G401.6 (cell line): ENCODE data around the gene SMC3.
A peak's percentile ranks its signal among the peaks of the same experiment; 100 is the strongest.
"Not testable (repeated sequence)": the region's sequence is repeated elsewhere in the genome, so short reads cannot be mapped to it uniquely, and the experiment has no call there.

Experiments
- FAIRE-seq: peaks from 2 replicates; lab custom pipeline; 2012; peaks lifted over from hg19 to GRCh38; lab: Jason Lieb, UNC

Gene SMC3

DNA sequence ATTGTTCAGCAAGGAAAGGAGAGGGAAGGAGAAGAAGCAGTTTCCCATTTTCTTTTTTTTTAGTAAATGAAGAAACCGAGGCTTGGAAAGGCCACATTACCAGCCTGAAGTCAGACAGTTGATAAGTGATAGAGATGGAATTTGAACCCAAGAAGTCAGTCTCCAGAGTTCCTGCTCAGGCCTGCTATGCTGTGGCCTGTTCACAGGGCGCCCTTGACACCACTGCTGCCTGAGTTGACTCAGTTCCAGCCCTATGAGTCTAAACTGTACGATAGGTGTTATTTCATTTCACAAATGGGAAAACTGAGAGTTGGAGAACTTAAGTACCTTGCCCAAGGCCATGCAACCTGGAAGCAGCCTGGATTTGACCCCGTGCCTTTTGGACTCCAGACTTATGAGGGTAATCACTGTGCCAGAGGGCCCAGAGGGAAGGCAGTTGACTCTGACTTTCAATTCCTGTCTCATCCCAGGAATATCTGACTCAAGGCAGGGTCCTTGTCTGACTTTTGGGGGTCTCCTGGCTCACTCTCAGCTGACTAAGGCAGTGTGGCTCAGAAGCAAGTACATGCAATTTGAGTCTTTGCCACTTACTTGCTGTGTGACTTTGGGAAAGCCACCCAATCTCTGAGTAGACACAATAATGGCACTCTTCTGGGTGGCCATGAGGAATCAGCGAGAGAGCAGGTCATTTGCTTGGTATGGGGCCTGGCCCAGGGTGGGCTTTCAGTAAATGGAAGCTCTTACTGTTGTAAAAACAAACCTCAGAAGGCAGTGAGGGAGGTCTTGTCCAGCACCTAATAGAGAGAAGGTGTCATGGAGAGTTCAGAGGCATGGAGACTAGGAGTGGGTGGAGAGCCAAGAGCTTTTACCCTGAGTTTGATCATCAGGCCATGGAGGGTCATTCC, 58.7 kb downstream of the SMC3 start:
- no peak for FAIRE-seq

DNA sequence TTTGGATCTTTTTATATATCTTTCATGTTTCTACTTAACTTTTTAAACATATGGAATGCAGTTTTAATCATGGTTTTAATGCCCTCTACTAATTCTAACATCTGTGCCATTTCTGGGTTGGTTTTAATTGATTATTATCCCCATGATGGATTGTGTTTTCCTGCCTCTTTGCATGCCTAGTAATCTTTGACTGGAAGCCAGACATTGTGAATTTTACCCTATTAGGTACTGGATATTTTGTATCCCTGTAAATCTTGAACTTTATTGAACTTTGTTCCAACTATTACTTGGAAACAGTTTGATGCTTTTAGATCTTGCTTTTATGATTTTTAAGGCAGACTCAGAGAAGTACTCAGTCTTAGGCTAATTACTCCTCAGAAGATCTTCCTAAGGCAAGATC, 60.7 kb downstream of the SMC3 start:
- no peak for FAIRE-seq

DNA sequence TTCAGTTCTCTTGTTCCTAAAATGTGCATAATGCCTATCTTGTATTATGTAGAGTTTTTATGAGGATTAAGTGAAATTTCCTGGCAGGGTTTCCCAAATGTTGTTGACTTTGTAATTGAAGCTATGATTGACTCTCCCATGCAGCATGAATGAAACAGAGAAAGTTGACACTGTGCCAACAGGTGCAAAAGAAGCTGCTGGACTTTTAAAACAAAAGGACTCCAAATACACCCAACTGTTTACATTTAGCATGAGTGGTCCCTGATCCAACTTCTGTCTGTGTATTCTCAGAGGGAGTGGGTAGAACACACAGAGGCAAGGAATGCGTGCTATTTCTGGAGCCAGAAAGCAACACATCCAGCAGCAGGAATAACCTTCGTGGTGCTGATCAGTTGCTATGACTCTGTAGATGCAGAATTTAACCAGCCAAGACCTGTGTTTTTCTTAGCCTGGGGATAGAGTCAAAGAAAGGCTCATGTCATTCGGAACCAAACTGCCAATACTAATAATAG, 62.2 kb downstream of the SMC3 start:
- no peak for FAIRE-seq

DNA sequence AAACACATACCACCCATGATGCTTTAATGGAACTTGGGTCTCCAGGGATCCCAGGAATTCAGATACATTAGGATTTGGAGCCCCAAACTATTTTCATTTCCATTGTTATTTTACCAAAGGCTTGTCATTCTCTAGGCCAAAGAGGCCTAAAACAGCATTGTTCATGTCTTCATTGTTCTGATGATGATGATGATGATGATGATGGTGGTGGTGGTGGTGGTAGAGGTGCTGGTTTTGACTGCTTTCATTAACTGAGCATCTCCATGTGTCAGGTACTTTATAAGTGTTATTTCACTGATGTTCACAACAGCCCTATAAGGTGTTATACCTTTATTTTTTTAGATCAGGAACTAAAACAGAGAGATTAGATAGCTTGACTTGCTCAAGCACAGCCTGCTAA, 64.4 kb downstream of the SMC3 start:
- FAIRE-seq, result no peak

DNA sequence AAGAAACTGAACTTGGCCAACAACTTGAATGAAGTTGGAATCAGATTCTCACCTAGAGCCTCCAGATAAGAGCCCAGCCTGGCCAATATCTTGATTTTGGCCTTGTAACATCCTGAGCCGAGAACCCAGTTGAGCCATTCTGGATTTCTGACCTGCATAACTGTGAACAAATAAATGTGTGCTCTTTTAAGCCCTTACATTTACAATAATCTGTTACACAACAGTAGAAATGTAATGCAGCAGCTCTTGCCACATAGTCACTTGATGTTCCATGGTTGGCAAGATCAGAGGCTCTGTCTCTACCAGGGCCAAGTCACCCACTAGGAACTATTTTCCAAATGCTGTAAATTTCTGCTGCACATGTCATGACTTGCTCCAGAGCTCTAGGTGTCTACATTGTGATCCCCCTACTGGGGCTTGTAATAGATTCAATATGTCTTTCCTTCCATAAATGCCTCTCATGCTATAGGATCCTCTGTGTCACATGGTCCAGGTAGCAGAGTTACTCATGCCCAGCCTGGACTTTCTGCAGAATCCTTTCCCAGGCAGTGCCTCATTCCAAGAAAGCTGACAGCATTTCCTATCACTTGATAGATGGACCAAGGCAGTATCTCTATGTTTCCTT, 65.2 kb downstream of the SMC3 start:
- no peak for FAIRE-seq

DNA sequence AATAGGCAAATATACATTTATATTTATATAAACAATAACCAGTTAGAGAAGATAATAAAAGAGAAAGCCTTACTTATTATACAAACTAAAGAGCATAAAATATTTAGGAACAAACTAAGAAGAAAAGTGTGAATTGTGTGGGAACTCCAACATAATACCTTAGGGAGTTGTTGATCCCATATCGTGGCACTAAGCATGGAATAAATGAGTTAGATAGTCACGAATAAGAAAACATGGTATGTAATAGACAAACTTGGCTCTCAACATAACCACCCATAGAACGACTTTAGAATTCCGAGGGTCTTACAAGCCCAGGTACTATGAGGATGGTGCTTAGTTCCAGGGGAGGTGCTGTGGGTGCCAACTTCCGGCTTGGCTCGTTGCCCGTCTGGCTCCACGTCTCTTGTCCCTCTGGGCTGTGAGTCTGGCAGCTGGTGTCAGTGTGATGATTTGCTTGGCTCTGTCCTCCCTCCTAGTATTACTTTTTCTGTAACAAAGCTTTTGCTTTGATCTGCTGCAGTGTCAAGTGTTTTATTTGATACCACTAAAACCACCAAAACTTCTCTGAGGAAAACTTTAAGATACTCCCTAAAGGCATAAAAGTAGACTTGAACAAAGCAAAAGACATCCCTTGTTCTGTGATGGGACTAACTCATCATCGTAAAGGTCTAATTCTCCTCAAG, 67.2 kb downstream of the SMC3 start:
- FAIRE-seq, result no peak

DNA sequence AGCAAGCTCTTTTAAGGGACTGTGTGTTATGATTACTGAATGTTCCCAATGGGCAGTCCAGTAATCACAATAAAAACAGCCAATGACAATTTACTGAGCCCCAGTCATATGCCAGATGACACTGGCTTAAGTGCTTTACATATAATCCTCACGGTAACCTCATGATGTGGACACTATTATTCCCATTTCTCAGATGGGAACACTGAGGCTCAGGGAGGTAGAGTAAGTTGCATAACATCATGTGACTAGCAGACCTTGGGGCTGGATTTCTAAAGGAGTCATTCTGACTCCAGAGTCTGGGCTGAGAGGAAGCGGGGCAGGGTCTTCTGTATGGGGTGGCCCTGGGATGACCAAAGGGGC, 69.1 kb downstream of the SMC3 start:
- no peak for FAIRE-seq

DNA sequence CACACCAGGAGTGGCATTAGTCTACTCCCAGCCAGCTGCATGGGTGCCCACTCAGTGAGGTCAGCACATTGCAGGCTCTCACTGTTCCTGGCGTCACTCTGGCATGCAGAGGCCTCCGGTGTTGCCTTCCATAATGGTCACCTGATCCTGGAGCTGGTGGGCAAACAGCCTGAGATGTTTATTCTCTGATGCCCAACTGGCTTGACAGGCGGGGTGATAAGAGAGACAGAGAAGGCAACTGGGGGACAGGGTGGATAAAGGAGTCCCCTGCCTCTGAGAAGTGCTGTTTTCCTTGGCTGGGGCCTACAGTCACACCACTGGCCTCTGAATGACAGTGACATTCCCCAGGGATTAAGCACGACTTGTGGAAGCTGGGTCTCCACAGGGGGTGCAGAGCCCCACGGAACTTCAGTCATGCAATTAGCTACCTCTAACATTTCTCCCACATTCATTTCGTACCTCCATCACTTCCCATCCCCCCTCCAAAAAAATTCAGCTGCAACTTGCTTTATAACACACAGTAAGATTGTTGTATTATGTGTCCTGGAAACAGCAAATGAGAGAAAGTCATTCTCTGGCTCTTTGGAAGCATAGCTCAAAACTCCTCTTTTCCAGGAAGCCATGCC, 69.5 kb downstream of the SMC3 start:
- FAIRE-seq, result peak; percentile 95

DNA sequence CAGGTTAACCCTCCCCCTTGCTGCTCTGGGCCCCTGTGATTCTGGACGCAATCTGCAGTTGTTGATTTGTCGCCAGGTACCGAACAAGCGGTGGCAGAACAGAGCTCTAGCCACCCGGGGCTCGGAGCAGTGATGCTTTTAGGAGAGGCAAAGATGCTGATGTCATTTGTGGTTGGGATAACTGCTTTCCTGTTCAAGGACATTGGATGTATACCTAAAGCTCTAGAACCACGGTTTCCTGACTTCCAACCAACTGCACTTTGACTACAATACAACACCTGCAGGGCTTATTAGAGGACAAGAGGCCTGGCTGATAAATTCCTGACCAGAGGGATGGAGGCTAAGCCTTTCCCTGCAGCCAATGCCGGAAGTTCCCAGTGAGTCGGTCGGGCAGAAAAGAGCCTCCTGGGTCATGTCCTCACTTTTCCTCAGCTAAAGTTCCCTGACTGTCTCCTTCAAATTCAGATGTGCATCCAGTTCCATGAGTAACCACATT, 70.1 kb downstream of the SMC3 start:
- no peak for FAIRE-seq

DNA sequence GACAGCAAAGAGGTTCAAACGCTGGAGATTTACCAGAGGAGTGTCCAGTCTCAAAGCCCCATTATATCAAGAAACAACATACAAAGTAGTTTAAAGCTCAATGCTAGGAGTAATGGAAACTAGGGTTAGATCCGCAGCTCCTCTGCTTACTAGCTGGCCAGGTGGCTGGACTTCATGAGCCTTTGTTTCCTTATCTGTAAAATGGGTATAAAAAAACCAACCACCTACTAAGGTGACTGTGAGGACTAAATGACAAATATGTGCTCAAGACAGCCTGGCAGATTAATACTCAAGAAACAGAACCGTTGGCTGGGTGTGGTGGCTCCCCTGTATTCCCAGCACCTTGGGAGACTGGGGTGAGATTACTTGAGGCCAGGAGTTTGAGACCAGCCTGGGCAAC, 70.8 kb downstream of the SMC3 start:
- FAIRE-seq, result no peak

DNA sequence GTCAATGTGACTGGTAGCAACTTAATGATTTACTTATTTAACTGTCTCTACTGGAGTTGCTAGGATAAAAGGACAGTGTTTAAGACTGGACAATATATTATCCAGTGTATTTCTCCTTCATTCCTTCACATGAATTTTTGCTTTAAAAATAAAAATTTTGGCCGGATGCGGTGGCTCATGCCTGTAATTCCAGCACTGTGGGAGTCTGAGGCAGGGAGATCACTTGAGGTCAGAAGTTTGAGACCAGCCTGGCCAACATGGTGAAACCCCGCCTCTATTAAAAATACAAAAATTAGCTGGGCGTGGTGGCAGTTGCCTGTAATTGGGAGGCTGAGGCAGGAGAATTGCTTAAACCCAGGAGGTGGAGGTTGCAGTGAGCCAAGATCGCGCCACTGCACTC, 71.6 kb downstream of the SMC3 start:
- FAIRE-seq, result peak; percentile 15

DNA sequence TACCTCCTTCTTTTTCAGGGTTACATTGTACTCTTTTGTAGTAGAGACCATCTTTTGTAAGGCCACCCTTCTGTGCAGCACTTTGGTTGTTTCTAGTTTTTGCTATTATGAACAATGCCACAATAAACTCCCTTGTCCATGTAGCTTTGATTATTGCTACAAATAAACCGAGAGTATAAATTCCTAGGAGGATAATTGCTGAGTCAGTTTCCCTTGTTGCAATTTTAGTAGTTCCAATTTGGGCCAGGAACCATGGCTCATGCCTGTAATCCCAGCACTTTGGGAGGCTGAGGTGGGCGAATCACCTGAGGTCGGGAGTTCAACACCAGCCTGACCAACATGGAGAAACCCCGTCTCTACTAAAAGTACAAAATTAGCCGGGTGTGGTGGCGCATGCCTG, 72.4 kb downstream of the SMC3 start:
- FAIRE-seq, result not testable (repeated sequence)

DNA sequence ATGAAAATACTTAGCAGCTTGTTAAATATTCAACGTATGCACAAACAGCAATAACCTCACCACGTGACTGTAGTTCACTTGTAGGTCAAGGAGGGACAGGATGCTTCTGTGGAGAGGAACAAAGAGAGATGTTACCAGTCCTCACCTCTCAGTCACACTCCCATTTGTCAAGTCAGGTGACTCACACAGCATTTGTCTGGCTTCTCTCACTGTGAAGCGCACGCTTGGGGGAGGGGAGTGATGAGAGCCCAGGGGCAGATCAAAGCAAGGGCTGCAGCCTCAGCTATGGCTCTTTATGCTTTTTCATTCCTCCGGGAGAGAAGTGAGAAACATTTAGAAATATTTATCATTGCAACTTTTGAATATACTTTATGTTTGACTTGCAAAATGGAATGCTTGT, 73.8 kb downstream of the SMC3 start:
- FAIRE-seq, result peak; percentile 39

DNA sequence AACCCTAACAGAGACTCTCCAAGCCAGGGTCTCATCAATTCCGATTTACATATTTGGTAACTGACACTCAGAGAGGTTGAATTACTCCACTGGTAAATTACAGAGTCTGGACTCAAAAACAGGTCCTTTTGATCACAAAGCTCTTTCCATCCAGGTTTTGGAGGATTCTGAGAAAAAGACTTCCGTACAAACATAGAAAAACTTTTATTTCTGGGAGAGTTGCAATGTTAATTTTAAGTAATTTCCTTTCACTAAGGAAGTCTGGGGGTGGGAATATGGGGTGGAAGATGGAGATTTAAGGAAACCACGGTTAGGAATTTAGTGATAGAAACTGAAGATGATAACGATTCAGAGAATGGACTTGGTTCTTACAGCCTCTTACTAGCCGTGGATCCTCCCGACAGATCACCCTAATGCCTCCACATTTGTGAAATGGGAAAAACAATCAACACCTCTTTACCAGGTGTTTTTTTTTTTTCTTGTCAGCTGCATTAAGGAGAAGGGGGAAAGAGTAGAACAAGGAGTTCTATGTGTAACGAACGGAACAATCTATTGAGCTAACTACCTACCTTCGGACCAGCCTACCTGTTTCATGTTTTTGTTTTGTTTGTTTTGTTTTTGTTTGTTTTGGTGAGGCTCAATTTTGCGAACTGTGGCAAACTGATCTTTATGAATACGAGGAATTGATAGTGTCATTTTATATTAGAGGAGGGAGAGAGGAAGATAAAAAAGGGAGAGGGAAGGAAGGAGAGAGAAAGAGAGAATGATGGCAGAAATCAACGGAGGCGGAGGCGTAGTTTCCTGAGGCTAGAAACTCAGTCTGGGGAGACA, 74.9 kb downstream of the SMC3 start:
- peak; percentile 61 for FAIRE-seq

DNA sequence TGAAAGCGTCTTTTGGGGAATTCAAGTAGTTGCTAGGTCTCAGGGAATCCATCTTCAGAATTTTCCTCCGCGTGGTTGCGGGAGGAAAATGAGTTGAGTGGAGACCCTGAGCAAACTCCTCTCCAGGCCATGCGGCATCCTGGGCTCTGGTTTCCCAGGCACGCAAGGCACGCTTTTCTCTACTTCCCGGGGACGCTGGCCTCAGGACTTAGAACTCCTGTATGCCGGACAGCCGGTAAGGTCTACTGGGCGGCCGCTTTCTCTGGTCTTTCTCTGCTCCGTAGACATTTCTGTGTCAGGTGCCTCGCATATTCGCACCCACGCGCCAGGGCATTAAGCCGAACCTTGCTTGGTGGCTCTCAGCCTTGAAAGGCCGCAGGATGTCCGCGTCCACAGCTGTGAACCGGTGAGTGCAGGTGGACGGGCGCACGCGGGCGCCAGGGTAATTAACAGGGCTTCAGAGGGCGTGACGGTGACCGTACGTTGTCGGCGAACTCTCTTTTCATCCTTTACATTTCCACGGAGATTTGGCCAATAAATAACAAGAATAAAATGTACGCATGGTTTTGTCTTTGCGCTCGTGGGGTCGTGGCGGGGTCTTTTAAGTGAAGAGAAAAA, 75.6 kb downstream of the SMC3 start:
- no peak for FAIRE-seq

DNA sequence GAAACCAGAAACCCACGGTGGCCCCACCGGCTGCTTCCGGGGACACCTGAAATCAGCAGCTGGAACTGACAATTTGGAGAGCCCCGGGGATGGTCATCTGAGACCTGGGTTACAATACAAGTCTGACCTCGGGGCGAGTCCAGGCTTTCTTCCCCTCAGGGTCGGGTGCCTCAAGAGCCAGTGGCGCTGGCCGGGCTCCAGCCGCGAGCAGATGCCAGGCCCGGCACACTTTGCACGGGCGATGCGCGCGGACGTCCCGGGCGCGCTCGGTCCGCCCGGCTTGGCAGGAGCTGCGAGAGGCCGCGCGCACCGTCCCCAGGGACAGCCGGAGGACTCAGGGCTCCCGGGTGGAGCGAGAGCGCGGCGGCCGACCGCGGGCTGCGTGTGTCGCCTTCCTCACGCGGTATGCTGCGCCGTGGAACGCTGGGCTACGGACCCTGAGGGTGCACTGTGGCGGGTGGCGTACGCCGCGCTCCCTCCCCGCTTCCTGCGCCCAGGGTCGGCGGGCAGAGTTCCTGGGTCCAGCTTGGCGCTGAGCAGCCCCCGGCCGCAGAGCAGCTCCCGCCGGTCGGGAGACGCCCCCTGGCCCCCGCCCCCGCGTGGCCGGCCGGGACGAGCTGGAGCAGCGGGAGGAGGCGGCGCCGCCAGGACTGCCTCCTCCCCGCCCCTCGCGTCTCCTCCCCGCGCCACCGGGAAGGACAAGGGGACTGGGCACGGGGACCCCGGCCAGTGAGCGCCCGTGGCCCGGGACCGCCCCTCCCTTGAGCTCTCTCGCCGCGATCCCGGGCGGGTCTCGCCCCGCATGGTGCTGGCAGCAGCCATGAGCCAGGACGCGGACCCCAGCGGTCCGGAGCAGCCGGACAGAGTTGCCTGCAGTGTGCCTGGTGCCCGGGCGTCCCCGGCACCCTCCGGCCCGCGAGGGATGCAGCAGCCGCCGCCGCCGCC, 76.4 kb downstream of the SMC3 start, which contains the start of gene RBM20:
RBM20 (plus strand) TSS at position 684 of the 945 bp plus-strand sequence; CDS start at position 803, 119 bp downstream.
- FAIRE-seq, result no peak

DNA sequence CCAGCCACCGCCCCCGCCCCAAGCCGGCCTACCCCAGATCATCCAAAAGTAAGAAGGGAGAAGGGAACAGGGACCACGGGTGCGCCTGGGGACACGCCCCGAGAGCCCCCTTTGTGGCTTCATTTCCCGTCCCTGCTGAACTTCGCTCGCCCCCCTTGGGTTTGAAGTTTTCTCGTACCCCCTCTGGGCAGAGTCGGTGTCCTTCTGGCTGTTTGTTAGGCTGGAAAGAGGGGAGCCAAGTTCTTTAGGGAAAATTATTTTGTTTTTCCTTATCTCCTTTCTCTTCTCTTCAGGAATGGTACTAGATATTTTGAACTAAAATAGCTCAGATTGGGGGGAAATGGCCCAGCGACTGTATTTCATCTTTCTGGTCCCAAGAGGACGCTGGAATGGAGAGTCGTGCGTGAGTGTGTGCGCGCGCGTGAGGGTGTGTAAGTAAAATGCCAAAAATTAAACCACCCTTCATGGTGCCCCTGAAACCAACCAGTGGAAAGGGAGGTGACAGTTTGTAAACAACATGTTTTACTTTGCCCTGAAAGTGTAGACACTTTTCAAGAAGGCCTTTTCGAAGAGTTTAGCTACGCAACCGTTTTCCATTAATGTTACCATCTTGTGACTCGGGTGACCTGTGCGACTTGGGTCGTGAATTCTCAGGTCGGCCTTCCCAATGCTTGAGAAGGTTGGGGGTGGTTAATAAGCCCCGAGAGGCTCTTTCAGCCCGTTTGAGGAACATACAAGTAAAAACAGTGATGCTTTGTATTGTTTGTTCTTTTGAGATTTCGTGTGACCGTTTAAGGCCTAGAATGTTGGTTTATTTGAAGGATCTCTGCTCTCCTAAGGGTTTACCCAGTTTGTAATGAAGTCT, 77.3 kb downstream of the SMC3 start:
- FAIRE-seq, result peak; percentile 19

DNA sequence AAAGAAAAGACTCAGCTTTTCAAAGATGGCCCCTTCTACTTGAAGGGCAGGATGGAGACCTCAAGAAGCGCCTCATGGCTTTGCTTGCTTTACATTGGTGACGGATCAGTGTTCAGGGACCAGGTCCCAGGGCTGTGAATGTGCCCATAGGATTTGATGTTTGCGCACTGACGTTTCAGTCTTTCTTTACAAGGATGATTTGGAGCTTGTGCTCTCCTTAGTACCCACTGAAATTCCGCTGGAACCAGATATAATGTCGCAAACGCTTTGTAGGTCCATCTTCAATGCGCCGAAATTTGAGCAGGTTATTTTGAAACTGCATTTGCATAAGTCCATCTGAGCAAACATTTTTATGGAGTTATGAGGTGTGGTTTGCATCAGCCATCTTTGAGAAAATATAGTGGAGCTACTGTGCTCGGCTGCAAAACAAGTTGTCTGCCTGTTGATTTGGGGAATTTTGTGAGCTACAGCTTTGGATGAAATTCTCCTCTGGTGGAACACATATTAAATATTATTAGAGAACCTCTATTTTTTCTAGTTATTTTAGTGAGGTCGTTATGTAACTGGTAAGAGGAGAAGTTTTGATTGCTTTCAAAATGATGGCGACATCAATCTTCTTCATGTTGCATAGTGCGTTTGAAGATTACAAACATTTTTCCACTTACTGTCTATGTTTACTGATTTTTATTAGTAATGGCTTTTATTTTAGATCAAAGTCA, 79.1 kb downstream of the SMC3 start:
- FAIRE-seq, result peak; percentile 97
